HepG2 (cell line): ENCODE results near the gene CD68. TPM values are rescaled to one million over a fixed set of nuclear protein-coding genes. Genes with fewer than 3 reads are reported as not detected.

ENCODE experiments used
- DBP ChIP-seq: sonication (generic); formaldehyde crosslinking; IDR thresholded peaks from 2 replicates; pipeline ENCODE4 v1.4.0; 2020; ENCODE audit warnings: missing genetic modification reagents; ENCODE audit errors: not compliant biosample characterization
- NPAS2 ChIP-seq: sonication (generic); formaldehyde crosslinking; IDR thresholded peaks from 2 replicates; pipeline ENCODE4 v1.8.0; 2022; ENCODE audit warnings: mild to moderate bottlenecking, missing genetic modification reagents, borderline replicate concordance
- STAT6 ChIP-seq: sonication (generic); formaldehyde crosslinking; IDR thresholded peaks from 2 replicates; pipeline ENCODE4 v1.4.0; 2020; ENCODE audit warnings: missing genetic modification reagents, mild to moderate bottlenecking, borderline replicate concordance
- ZNF280D ChIP-seq: sonication (generic); formaldehyde crosslinking; IDR thresholded peaks from 2 replicates; pipeline ENCODE4 v1.5.1; 2020; ENCODE audit warnings: mild to moderate bottlenecking, missing genetic modification reagents
- ZNF687 ChIP-seq: sonication (generic); formaldehyde crosslinking; IDR thresholded peaks from 2 replicates; pipeline ENCODE4 v1.5.1; 2020; ENCODE audit warnings: mild to moderate bottlenecking, missing genetic modification reagents, moderate library complexity
- ZNF839 ChIP-seq: sonication (generic); formaldehyde crosslinking; IDR thresholded peaks from 2 replicates; pipeline ENCODE4 v1.4.0; 2020; ENCODE audit warnings: missing genetic modification reagents, mild to moderate bottlenecking, borderline replicate concordance
- polyA plus RNA-seq, 8 experiments: library from polyadenylated mRNA; depleted of rRNA in 3 of 8; stranded (reverse) in 7 of 8; unstranded in 1 of 8; fragments of >200 nt; fragmentation: Illumina TruSeq in 4 of 8; extraction: Trizol in 4 of 8; gene quantifications; 2 replicates each; pipeline versions ENCODE4 v1.2.1 to v1.2.3, GENCODE V29; 2011 to 2016; ENCODE audit warnings: low read depth in 4 of 8, missing spikeins in 1 of 8, mixed read lengths in 1 of 8; ENCODE audit not compliant: insufficient read depth in 1 of 8
- total RNA-seq, 5 experiments: library from RNA; depleted of rRNA; stranded (reverse); fragments of >200 nt; fragmentation: Illumina TruSeq; extraction: Trizol; gene quantifications; 2 replicates each; pipeline ENCODE4 v1.2.3, GENCODE V29; 2016; ENCODE audit warnings: low read depth in 1 of 5

CD68 gene
- total and polyA plus RNA-seq, 2 of the 13 experiments (the other 11 are each of a cell fraction or from before 2014, with no cell fraction given) = 10.3 to 104 TPM

- TF ChIP-seq NPAS2 (no peak), DBP (CRISPR knock-in tag) (no peak), STAT6 (CRISPR knock-in tag) (no peak), ZNF839 (CRISPR knock-in tag) (no peak), ZNF687 (CRISPR knock-in tag) (peak; percentile 50; the same call in 1 of the 2 replicates), ZNF280D (no peak)
Observed at GRCh38 chr17:7549401-7550055, 29.9 kb upstream of the CD68 start (continued).
